Measurements from ENCODE around the gene FER1L5.

DNA sequence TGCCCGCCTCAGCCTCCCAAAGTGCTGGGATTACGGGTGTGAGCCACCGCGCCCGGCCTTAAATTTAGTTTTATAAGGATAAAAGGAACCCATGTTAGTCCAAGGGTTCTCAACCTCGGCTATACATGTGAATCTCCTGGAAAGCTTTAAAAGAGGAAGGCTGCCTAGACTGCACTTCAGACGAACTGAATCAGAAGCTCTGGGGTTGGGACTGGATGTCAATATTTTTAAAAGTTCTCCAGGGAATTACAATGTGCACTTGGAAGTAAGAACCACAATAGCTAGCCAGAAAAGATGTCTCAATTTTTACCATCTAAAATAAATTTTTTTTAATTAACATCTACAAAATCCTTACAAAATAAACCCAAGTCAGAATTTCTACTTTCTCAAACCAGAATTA is 87.2 kb downstream of the FER1L5 start:
- TF ChIP-seq, protein P1, sequence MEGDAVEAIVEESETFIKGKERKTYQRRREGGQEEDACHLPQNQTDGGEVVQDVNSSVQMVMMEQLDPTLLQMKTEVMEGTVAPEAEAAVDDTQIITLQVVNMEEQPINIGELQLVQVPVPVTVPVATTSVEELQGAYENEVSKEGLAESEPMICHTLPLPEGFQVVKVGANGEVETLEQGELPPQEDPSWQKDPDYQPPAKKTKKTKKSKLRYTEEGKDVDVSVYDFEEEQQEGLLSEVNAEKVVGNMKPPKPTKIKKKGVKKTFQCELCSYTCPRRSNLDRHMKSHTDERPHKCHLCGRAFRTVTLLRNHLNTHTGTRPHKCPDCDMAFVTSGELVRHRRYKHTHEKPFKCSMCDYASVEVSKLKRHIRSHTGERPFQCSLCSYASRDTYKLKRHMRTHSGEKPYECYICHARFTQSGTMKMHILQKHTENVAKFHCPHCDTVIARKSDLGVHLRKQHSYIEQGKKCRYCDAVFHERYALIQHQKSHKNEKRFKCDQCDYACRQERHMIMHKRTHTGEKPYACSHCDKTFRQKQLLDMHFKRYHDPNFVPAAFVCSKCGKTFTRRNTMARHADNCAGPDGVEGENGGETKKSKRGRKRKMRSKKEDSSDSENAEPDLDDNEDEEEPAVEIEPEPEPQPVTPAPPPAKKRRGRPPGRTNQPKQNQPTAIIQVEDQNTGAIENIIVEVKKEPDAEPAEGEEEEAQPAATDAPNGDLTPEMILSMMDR (conservative IDR thresholded peaks at IDR 0.05; ENCODE audit: low read length) = no peak
- TF ChIP-seq EZH2phosphoT487 (IDR thresholded peaks at IDR 0.05; ENCODE audit: borderline replicate concordance) = no peak

All from Loucy (cell line).